AG09309 (cell line): Measurements from ENCODE around the gene MCCC1.

Experiments used
- DNase-seq: peaks from one replicate; pipeline ENCODE4 v3.0.0-alpha.2; 2010; ENCODE audit warnings: low read depth
- H3K4me3 ChIP-seq: 2 replicates; pipeline ENCODE4 v1.5.1; 2011; ENCODE audit warnings: mild to moderate bottlenecking, low read depth, low read length, moderate library complexity; ENCODE audit not compliant: control insufficient read depth
- TF ChIP-seq, protein P1 (sequence below): IDR thresholded peaks from 2 replicates; pipeline ENCODE4 v1.5.1; 2011; ENCODE audit warnings: mild to moderate bottlenecking, low read depth, low read length, inconsistent platforms; ENCODE audit not compliant: insufficient read depth, control insufficient read depth; ENCODE audit errors: missing control alignments

The MCCC1 gene

DNA sequence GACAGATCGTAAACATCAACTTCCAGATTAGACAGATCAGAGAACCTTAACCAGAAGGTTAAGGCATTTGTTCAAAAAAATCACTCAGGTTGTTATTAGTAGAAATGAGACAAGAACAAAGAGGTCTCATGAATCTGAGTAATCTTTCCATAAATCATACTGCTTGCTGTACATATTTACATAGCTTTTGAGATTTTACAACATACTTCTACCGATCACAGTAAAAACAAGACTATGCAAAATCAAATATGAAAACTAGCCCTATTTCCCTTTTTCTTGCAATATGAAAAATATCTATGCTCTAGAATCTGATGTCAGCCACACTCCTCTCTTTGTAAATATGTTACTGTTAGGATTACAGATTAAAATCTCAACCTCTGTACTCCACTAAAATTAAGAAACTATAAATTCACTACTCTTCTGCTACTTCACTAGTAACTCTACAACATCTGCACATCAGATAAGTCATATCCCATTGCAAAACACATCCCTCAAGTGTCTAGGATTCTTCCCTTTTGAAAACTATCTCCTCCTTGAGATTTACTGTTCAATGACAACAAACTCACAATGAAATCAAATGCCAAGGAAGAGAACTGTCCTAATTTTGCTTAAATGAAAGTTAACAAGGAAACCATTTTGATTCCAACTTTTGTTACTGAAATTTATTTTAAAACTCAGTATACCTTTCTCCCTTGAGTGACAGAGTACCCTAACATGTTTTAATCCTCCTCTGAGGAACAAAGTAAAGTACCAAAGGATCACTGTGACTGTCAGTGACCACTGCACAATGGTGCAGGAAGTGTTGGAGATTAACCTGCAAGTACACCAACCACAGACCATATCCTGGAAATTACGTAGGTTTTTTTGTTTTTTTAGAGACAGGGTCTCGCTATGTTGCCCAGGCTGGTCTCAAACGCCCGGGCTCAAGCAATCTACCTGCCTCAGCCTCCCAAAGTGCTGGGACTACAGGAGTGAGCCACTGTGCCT, 131.8 kb downstream of the MCCC1 start:
- TF ChIP-seq, protein P1, sequence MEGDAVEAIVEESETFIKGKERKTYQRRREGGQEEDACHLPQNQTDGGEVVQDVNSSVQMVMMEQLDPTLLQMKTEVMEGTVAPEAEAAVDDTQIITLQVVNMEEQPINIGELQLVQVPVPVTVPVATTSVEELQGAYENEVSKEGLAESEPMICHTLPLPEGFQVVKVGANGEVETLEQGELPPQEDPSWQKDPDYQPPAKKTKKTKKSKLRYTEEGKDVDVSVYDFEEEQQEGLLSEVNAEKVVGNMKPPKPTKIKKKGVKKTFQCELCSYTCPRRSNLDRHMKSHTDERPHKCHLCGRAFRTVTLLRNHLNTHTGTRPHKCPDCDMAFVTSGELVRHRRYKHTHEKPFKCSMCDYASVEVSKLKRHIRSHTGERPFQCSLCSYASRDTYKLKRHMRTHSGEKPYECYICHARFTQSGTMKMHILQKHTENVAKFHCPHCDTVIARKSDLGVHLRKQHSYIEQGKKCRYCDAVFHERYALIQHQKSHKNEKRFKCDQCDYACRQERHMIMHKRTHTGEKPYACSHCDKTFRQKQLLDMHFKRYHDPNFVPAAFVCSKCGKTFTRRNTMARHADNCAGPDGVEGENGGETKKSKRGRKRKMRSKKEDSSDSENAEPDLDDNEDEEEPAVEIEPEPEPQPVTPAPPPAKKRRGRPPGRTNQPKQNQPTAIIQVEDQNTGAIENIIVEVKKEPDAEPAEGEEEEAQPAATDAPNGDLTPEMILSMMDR = no peak
- DNase-seq = no peak

DNA sequence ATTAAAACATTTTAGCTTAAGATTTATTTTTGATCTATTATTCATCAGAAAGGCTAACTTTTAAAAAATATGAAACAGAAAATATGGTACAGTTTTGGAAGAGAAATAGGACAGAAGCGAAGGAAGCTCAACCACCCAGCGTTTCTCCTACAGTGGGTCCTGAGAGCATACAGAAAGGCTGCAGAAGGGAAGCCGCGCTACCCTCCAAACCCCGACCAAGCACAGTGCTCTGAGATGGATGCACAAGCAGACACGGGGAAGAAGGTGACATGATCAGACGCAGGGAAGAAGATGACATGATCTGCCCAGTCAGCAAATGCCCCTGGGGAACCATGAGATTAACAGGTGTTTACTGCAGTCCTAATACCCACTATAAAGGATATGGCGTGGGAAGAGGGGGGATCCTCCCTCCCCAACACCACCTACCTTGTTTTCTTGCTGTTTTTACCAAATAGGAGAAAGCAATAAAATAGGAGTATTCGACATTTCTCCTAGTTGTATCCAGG, 133.4 kb downstream of the MCCC1 start:
- H3K4me3 ChIP-seq = no peak overlapping the region
- TF ChIP-seq, protein P1 = no peak
- DNase-seq = no peak

More for the DNA sequence above, 131.8 kb downstream of the MCCC1 start:
- no peak overlapping the region for H3K4me3 ChIP-seq
